Measurements from ENCODE around the gene COL8A1.

The COL8A1 gene

GRCh38 chr3:99761415-99762165 is 123.2 kb downstream of the COL8A1 start:
- no peak overlapping the region for H3K4me3 ChIP-seq
- no peak for DNase-seq (ENCODE audit: low spot score)
- H3K27ac ChIP-seq: no peak overlapping the region
- TF ChIP-seq CTCF (IDR thresholded peaks at IDR 0.05): no peak

DNA sequence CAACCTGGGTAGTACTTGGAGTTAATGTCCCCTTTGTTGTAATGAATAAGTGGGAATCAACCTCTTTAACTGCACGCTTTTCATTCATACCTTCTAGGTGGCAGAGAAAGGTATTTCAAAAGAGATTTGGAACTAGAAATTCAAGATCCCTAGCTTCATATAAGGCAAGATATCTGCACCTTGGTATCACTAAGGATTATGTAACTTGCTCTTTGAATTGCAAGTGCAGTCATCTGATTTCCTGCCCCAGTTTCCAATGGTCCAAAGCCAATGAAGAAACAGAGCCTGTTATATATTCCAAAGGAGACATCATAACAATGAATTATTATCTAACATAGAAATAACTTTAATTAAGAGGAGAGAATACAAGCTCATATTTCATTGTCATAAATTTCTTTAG is 124.5 kb downstream of the COL8A1 start:
- TF ChIP-seq CTCF (IDR thresholded peaks at IDR 0.05): no peak
- no peak overlapping the region for H3K4me3 ChIP-seq
- DNase-seq (ENCODE audit: low spot score): no peak
- H3K27ac ChIP-seq: no peak overlapping the region

DNA sequence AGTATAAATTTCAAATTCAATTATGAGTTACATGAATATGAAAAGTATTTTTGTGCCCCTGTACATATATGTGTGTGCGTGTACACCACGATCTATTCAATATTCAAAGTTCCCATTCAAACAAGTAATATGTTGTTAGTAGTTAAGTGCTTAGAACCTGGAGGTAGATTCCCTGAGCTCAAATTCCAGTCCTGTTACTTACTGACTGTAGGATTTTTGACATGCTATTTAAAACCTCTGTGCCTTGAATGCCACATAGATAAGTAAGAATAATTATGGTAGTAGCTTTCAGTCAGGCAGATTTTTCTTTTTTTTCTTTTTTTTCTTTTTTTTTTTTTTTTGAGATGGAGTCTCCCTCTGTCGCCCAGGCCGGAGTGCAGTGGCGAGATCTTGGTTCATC is 126.0 kb downstream of the COL8A1 start:
- no peak overlapping the region for H3K27ac ChIP-seq
- TF ChIP-seq CTCF (IDR thresholded peaks at IDR 0.05): no peak
- H3K4me3 ChIP-seq: no peak overlapping the region
- no peak for DNase-seq (ENCODE audit: low spot score)

DNA sequence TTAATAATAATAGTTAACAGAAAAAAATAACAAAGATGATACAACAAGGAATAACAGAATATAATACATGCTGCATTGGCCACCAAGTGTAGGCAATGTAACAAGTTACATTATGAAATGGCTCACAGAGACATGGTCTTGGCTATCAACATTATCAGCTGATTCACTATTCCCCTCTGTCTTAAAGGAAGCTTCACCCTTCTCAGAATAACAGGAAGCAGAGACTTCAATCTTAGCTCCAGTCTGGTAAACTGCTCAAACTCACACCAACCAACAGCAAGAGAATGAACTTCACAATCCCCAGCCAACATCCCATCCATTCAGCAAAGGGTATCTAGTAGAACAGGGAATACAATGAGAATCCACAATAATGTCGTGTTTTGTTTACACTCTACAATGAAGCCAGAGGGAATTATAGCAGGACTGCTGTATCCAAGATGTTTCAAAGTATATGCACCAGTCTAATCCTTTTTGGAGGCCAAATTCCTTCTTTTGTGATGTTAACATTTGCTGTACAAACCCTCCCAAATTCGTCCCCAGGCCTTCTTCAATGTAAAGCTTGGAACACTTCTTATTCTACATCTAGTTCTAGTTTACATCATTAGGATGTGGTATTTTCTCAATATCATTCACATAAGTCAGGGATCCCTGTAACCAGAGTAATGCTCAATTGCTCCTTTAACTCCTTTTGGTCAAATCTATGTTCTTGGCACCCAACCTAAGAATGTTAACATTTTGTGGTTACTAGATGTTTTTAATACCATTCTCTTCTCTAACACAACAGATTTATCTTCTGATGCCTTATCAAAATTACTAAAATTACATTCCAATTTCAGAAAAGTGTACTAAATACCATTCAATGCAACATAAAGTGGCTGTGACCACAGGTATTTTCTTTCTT is 126.9 kb downstream of the COL8A1 start:
- Histone ChIP-seq H3K4me3 (no peak overlapping the region), H3K27ac (no peak overlapping the region)
- TF ChIP-seq CTCF (IDR thresholded peaks at IDR 0.05): no peak
- DNase-seq (ENCODE audit: low spot score): no peak

- Histone ChIP-seq H3K4me3 (no peak overlapping the region), H3K27ac (no peak overlapping the region)
- no peak for TF ChIP-seq CTCF (IDR thresholded peaks at IDR 0.05)
- DNase-seq (ENCODE audit: low spot score): no peak
These were observed 128.9 kb downstream of the COL8A1 start for GRCh38 chr3:99767291-99767690.

GRCh38 chr3:99768126-99768525 is 129.7 kb downstream of the COL8A1 start:
- no peak overlapping the region for H3K27ac ChIP-seq
- no peak for DNase-seq (ENCODE audit: low spot score)
- H3K4me3 ChIP-seq: no peak overlapping the region
- no peak for TF ChIP-seq CTCF (IDR thresholded peaks at IDR 0.05)
